DMS53 treated with DMSO at 0.1 percent for 48 hours (cell line): Measurements from ENCODE around the gene MND1.

Experiments used
- DNase-seq: peaks from one replicate; lab custom pipeline; 2025; ENCODE audit not compliant: unreplicated experiment; lab: John Stamatoyannopoulos, UW

MND1 gene

GRCh38 chr4:153346031-153346430, 1.5 kb downstream of the MND1 start:
- DNase-seq: no peak

GRCh38 chr4:153346563-153346962, 2.1 kb downstream of the MND1 start:
- no peak for DNase-seq

GRCh38 chr4:153347117-153347516, 2.6 kb downstream of the MND1 start:
- no peak for DNase-seq

DNA sequence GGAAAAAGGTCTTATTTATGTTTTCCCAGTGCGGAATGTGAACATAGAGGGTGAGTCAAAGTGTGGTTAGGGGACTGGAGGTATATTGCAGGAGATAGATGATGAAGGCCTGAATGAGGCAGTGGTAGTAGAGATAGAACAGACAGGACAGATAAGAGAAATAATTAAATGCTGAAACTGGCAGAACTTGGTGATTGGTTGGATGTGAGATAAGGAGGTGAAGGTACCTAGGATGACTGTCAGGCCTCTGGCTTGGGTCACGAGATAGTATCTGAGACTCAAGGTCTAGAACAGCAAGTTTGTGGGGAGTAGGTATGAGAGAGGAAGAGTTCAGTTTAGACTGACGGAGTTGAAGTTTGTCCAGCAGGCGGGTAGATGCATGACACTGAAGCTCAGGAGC, 3.5 kb downstream of the MND1 start:
- no peak for DNase-seq

DNA sequence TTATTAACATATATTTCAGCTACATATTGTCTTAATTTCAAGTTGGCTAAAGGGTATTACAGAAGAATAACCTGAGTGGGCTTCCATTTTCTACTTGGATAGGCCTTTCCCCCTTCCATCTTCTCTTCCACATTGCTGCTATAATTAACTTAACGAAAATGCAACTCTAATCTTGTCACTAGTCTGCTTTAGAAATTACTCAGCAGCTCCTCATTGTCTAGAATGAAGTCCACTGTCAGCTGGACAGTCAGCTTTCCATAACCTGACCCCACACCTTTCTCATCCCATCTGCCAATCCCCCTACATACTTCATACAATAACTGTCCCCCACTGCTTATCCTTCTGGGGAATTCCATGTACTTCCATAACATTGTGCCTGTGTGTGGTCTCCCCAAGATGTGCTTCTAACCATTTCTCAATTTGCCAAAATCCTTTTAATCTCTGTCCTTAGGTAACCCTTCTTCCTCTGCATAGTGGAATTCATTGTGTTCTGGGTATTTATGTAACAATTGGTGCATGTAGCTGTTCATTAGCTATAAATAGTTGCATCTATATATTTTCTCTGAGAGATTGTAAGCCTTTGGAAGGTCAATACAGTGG, 4.8 kb downstream of the MND1 start:
- no peak for DNase-seq

DNA sequence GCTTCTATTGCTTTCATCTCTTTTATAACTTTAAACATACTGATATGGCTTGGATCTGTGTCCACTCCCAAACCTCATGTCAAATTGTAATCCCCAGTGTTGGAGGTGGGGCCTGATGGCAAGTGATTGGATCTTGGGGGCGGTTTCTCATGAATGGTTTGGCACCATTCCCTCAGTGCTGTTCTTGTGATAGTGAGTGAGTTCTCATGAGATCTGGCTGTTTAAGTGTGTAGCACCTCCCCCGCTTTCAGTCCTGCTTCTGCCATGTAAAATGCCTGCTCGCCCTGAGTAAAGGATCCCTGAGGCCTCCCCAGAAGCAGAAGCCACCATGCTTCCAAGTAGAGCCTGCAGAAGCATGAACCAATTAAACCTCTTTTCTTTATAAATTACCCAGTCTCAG, 17.7 kb downstream of the MND1 start:
- no peak for DNase-seq

DNA sequence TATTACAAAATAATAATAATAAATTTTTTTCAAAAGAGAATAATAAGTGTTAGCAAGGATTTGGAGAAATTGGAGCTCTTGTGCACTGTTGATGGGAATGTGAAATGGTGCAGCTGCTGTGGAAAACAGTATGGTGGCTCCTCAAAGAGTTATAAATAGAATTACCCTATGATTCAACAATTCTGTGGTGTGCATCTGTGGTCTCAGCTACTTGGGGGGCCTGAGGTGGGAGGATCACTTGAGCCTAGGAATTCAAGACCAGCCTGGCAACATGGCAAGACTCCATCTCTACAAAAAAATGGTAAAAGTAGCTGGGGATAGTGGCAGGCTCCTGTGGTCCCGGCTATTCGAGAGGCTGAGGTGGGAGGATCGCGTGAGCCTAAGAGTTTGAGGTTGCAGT, 19.6 kb downstream of the MND1 start:
- no peak for DNase-seq

GRCh38 chr4:153365003-153365402, 20.5 kb downstream of the MND1 start:
- no peak for DNase-seq

DNA sequence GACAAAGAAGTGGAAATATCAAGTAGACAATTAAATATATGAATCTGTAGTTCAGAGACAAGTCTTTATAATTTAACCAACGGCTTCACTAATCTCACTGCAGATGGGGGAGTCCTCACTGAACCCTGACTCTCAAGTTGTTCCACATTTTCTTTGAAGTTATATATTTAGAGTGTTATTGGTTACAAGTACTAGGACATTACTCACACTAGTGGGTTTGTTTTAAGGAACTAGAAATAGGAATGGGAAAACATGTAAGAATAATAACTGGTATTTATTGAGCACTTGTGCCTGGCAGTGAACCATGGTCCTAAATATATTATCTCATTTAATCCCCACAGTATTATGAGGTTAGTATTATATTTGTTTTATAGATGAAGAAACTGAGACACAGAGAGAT, 22.0 kb downstream of the MND1 start:
- no peak for DNase-seq

DNA sequence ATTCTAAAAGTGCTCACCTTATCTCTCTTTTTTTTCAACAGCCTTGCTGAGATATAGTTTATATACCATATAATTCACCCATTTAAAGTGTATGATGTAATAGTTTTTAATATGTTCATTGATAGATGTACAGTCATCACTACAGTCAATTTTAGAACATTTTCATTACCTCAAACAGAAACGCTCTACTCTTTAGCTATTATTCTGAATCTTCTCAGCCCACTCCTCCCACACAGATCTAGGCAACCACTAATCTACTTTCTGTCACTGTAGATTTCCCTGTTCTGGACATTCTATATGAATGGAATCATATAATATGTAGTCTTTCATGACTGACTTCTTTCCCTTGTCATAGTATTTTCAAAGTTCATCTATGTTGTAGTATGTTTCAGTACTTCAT, 22.6 kb downstream of the MND1 start:
- DNase-seq: no peak

GRCh38 chr4:153369021-153369420, 24.5 kb downstream of the MND1 start:
- no peak for DNase-seq

- DNase-seq: no peak
Observed at GRCh38 chr4:153371701-153372234, 27.3 kb downstream of the MND1 start.

DNA sequence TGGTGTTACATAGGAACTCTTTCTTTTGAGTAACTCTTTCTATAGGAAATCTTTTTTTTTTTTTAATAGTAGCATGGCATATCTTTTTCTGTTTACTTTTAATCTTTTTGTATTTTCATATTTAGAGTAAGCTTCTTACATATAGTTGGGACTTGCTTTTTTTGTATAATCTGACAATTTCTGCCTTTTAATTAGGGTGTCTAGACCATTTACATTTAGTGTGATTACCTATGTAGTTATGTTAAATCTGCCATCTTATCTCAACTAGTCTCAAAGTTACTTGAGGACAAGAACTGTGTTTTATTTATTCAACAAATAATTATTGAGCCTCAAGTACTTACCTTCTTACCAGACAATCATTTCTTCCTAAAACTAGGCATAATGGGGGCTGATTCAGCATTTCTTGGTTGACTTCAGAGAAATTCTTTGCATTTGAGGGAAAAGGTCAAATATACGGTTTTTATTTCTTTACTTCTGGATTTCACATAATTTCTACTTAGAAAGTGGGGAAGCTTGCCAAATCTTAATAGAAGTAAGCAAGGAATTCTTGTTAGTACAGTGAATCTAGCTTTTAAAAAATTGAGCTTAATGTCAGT, 28.6 kb downstream of the MND1 start:
- no peak for DNase-seq

DNA sequence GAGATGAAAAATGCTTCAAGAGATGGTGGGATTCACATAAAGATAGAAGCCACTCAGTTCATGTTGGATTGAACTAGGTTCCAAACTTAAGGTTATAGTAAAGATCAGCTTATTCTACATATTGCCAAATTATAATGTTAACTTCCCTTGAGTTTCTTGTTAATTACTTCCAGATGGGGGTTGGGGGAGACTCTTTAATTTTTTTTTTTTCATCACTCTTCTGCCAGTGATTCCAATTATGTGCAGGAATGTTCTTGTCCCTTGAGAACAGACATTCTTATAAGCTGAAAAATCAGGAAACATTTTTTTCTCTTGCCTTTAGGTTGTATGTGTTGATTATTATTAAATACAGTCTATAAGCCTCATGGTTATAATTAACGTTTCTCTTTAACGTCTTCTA, 30.0 kb downstream of the MND1 start:
- no peak for DNase-seq

DNA sequence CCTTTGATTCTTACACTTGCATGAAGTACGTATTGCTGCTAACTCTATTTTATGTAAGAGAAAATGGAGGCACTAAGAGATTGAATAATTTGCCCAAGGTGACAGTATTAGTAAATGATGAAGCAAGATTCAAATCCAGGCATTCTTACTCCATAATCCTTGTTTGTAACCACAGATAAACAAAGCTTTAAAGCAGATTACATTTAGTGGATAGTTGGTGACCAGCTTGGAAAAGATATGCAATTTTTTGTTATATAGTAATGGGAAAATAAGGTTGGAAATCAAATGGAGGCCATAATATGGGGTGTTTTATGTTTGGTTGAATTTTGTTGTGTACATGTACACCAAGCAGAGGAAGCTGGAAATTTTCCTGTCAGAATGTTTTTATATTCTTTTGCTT, 30.8 kb downstream of the MND1 start:
- no peak for DNase-seq

GRCh38 chr4:153383131-153383530, 38.6 kb downstream of the MND1 start:
- no peak for DNase-seq

GRCh38 chr4:153384160-153384559, 39.7 kb downstream of the MND1 start:
- no peak for DNase-seq

GRCh38 chr4:153385784-153386183, 41.3 kb downstream of the MND1 start:
- no peak for DNase-seq

DNA sequence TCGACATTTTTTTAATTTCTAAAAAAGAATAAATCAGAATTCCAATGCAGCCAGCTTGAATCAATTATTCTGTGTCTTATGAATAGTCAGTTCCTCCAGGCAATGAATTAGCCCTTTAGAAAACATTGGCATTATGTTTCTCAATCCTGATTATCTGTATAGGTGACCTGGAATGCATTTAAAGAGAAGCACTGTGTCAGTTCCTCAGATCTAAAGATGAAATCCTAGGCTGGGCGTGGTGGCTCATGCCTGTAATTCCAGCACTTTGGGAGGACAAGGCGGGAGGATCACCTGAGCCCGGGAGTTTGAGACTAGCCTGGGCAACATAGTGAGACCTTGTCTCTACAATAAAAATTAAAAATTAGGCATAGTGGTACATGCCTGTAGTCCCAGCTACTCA, 43.5 kb downstream of the MND1 start:
- DNase-seq: no peak

- no peak for DNase-seq
Observed at GRCh38 chr4:153393397-153393796, 48.9 kb downstream of the MND1 start.

DNA sequence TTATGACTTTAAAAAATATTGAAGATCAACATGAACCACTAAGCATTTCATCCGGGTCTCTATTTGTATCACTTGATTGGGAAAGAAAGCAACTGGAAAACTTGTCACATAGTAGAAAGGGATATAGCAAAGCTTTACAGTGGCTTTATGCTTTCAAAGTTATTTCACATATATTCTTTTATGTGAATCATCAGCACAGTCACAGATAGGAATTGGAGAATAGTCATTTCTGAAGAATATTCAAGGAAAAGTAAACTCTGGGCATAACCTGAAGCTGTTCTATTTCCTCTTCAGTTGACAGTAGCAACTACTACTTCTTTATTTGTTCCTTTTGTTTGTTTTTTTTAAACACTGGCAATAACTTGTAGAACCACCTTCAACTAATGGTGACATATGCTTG, 50.5 kb downstream of the MND1 start:
- no peak for DNase-seq

DNA sequence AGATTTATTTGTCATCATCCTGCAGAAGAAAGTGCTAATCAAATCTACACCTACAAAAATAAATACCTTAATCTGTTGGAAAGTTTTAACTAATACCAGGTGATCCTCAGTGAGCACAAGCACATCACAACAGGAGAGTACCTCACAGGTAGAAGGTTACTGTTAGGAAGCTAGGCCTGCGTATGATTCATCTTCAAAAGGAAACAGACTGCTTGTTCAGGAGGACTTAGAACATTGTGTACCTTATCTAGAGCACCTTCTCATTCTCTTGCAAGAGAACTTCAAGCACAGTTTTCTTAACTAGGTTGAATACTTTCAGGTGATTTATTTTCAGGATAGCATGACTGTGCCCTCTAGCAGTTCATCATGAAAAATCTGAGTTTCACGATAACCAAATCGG, 54.2 kb downstream of the MND1 start:
- no peak for DNase-seq

DNA sequence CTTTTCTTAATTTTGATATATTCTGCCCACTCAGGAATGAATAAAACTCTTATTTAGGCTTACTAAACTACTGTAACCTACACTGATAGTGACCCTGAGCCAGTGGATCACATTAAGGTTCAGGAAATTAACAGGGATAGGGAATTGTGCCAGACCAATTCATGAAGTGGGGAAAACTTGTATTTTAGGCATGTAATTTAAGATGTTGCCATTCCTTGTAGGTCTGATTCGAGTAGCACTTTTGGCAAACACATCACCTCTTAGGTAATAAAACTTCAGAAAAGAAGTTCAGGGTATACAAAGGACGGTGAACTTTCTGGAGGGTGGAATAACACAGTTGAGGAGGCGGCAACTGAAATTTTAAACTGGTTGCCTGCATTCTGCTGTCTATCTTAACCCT, 54.9 kb downstream of the MND1 start:
- no peak for DNase-seq
